ENCODE measurements around the gene SLC10A7. TPM values are rescaled to one million over a fixed set of nuclear protein-coding genes. Genes with fewer than 3 reads are reported as not detected.

The SLC10A7 gene
- total and polyA plus RNA-seq, 2 of the 13 experiments (the other 11 are each of a cell fraction or from before 2014, with no cell fraction given): 18.5 to 18.8 TPM

- POLR2A ChIA-PET: no interaction called here
- BruUV-seq (replicated peaks): no TSS peak
- WGBS (ENCODE audit: low lambda C conversion rate): 93% methylated on average over 3 of the region's 3 CpGs
Observed at GRCh38 chr4:146271466-146271865, 250.3 kb downstream of the SLC10A7 start.

GRCh38 chr4:146269228-146269653 lies 252.5 kb downstream of the SLC10A7 start:
- no peak for DNase-seq (ENCODE audit: low spot score)
- H3K27me3 ChIP-seq (ENCODE audit: control insufficient read depth in 1 of 2, insufficient read depth in 2 of 2, low read length in 2 of 2): no peaks in the 10 kb centered on the region
- H3K4me1 ChIP-seq (ENCODE audit: insufficient read depth, low read length): no peaks in the 10 kb centered on the region
- no peak overlapping the region for H3K27ac ChIP-seq (ENCODE audit: extremely low read length, insufficient read depth, low read length)
- ChIA-PET POLR2A (no interaction called here), CTCF (ENCODE audit: low intra/inter-chr PET ratio, low total read pairs) (no interaction called here)
- no peaks in the 10 kb centered on the region for H3K9me3 ChIP-seq (ENCODE audit: low read length)
- ATAC-seq: no peak
- BruUV-seq (replicated peaks): no TSS peak
- WGBS (ENCODE audit: low lambda C conversion rate): 88% methylated on average over 2 of the region's 2 CpGs
- in situ Hi-C loops (cut with HindIII; ENCODE audit: extremely low pct_ligation_motif_present, low pct_unique_long_range_greater_than_20kb) (no loop called here), intact Hi-C loops (cut with micrococcal nuclease; ENCODE audit: unreplicated experiment) (no loop called here)
- H3K4me3 ChIP-seq (replicated peaks in 1 of 3; ENCODE audit: insufficient read depth in 1 of 3, low read depth in 2 of 3, low read length in 3 of 3): no peak overlapping the region
- no peaks in the 10 kb centered on the region for H3K36me3 ChIP-seq (replicated peaks in 1 of 2; ENCODE audit: control insufficient read depth in 1 of 2, insufficient read depth in 2 of 2, low read length in 2 of 2)
- no peak for FAIRE-seq
- H3K9ac ChIP-seq (ENCODE audit: insufficient read depth, low read depth, low read length): no peak overlapping the region
- no peak overlapping the region for H2AFZ ChIP-seq (ENCODE audit: low read length)
- no peak overlapping the region for H3K4me2 ChIP-seq (ENCODE audit: low read depth, low read length)
- no peaks in the 10 kb centered on the region for H4K20me1 ChIP-seq (ENCODE audit: insufficient read depth, low read length)
- no peak for TF ChIP-seq PCBP1 (IDR thresholded peaks at IDR 0.05; ENCODE audit: borderline replicate concordance, low read depth, low read length)
- TF ChIP-seq PHF8 (CRISPR knock-in tag; IDR thresholded peaks at IDR 0.05): no peak
- TF ChIP-seq TBL1XR1 (IDR thresholded peaks at IDR 0.05; ENCODE audit: borderline replicate concordance, low read length, partially characterized antibody): no peak
- no peak for TF ChIP-seq SRSF9 (IDR thresholded peaks at IDR 0.05; ENCODE audit: borderline replicate concordance, insufficient read depth, low read depth, low read length, poor library complexity, severe bottlenecking)
- H3K79me2 ChIP-seq (ENCODE audit: insufficient read depth, low read length): no peaks in the 10 kb centered on the region

More at GRCh38 chr4:146271466-146271865, 250.3 kb downstream of the SLC10A7 start:
- no peaks in the 10 kb centered on the region for H4K20me1 ChIP-seq (ENCODE audit: insufficient read depth, low read length)
- H3K27me3 ChIP-seq (ENCODE audit: control insufficient read depth in 1 of 2, insufficient read depth in 2 of 2, low read length in 2 of 2): no peaks in the 10 kb centered on the region
- CTCF ChIA-PET (ENCODE audit: low intra/inter-chr PET ratio, low total read pairs): no interaction called here
- no peak for TF ChIP-seq PCBP2 (optimal IDR thresholded peaks at IDR 0.05; ENCODE audit: low read depth, low read length, poor library complexity, severe bottlenecking)
- no peaks in the 10 kb centered on the region for H3K4me1 ChIP-seq (ENCODE audit: insufficient read depth, low read length)
- in situ Hi-C loops (cut with HindIII; ENCODE audit: extremely low pct_ligation_motif_present, low pct_unique_long_range_greater_than_20kb) (no loop called here), intact Hi-C loops (cut with micrococcal nuclease; ENCODE audit: unreplicated experiment) (no loop called here)
- no peak overlapping the region for H3K4me2 ChIP-seq (ENCODE audit: low read depth, low read length)
- no peaks in the 10 kb centered on the region for H3K79me2 ChIP-seq (ENCODE audit: insufficient read depth, low read length)
- H3K27ac ChIP-seq (ENCODE audit: extremely low read length, insufficient read depth, low read length): no peak overlapping the region
- H3K9me3 ChIP-seq (ENCODE audit: low read length): no peaks in the 10 kb centered on the region
- H3K36me3 ChIP-seq (replicated peaks in 1 of 2; ENCODE audit: control insufficient read depth in 1 of 2, insufficient read depth in 2 of 2, low read length in 2 of 2): no peaks in the 10 kb centered on the region
- ATAC-seq (no peak), DNase-seq (ENCODE audit: low spot score) (no peak), FAIRE-seq (no peak)
- no peak overlapping the region for H2AFZ ChIP-seq (ENCODE audit: low read length)
- no peak overlapping the region for H3K4me3 ChIP-seq (replicated peaks in 1 of 3; ENCODE audit: insufficient read depth in 1 of 3, low read depth in 2 of 3, low read length in 3 of 3)
- H3K9ac ChIP-seq (ENCODE audit: insufficient read depth, low read depth, low read length): no peak overlapping the region

Measured in HepG2 (cell line).